ENCODE measurements around the gene RIMS4. TPM values are rescaled to one million over a fixed set of nuclear protein-coding genes. Genes with fewer than 3 reads are reported as not detected.

The RIMS4 gene
- total and polyA plus RNA-seq, 12 donors: 0.11 to 6.3 (median 0.78) TPM; not detected in 1

DNA sequence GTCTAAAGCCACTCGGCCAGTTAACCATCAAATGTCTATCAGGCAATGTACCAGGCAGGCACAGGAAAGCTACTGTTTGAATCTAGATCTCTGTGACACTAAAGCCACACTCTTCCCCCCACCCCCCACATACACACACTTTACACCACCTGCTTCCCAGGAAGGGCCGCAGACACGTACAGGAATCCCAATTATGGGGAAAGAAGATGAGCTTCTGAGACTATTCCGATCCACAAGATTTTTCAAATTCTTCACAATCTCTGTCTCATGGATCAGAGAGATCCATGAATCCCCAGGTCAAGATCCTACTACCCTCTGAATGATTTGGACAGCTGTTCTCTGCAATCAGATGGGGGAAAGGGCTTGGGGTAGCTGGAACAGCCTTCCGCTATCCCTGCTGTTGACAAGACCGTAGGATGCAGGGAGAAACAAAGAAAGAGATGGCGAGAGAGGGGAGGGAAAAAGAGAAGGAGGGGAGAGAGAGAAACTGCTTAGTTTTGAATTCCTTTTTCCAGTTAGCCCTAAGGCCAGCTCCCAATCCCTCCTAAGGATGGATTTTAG lies 25.4 kb upstream of the RIMS4 start:
- WGBS, 4 donors: 73 to 79% (median 77%) methylated on average over 7 of the region's 7 CpGs
- Histone ChIP-seq H3K36me3 (replicated peaks in 1 of 2) (no peaks in the 10 kb centered on the region), H3K27ac (no peak overlapping the region), H3K9me3 (replicated peaks in 1 of 3) (no peaks in the 10 kb centered on the region), H3K4me1 (replicated peaks in 1 of 2) (no peaks in the 10 kb centered on the region), H3K27me3 (peaks cover 16% of the 10 kb centered on the region), H3K4me3 (no peak overlapping the region)
- no peak for DNase-seq
- TF ChIP-seq, protein P1, sequence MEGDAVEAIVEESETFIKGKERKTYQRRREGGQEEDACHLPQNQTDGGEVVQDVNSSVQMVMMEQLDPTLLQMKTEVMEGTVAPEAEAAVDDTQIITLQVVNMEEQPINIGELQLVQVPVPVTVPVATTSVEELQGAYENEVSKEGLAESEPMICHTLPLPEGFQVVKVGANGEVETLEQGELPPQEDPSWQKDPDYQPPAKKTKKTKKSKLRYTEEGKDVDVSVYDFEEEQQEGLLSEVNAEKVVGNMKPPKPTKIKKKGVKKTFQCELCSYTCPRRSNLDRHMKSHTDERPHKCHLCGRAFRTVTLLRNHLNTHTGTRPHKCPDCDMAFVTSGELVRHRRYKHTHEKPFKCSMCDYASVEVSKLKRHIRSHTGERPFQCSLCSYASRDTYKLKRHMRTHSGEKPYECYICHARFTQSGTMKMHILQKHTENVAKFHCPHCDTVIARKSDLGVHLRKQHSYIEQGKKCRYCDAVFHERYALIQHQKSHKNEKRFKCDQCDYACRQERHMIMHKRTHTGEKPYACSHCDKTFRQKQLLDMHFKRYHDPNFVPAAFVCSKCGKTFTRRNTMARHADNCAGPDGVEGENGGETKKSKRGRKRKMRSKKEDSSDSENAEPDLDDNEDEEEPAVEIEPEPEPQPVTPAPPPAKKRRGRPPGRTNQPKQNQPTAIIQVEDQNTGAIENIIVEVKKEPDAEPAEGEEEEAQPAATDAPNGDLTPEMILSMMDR (IDR thresholded peaks at IDR 0.05): no peak
- no peak for TF ChIP-seq POLR2A (IDR thresholded peaks at IDR 0.05)
- intact Hi-C loops (cut with DNase I): no loop called here

DNA sequence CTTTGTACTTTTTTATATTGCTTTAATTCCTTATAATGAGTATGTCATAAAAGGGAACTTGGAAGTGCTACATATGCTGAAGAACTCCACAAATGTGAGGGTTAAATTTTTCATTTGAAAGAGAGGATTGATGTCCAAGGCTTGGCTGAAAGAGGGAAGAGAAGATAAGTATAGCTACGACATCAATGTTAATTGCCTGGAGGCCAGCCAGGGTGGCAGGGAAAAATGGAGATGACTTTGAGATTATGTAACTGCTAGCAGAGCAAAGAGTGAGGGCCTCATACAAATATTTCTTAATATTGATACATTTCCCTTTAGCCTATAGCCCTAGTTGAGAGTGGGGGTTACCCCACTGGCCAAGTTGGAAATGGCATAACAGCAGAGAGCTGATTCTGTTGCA lies 24.8 kb upstream of the RIMS4 start:
- TF ChIP-seq POLR2A (IDR thresholded peaks at IDR 0.05): no peak
- TF ChIP-seq, protein P1 (IDR thresholded peaks at IDR 0.05): no peak
- no peaks in the 10 kb centered on the region for H3K4me1 ChIP-seq (replicated peaks in 1 of 2)
- no peak overlapping the region for H3K27ac ChIP-seq
- no peaks in the 10 kb centered on the region for H3K36me3 ChIP-seq (replicated peaks in 1 of 2)
- no peaks in the 10 kb centered on the region for H3K9me3 ChIP-seq (replicated peaks in 1 of 3)
- WGBS, 4 donors: 13 to 40% (median 22%) methylated on average over 1 of the region's 1 CpG
- no peak overlapping the region for H3K4me3 ChIP-seq
- intact Hi-C loops (cut with DNase I): no loop called here
- peaks cover 18% of the 10 kb centered on the region for H3K27me3 ChIP-seq
- DNase-seq: peak in 1 of 7 donors; percentile 11

DNA sequence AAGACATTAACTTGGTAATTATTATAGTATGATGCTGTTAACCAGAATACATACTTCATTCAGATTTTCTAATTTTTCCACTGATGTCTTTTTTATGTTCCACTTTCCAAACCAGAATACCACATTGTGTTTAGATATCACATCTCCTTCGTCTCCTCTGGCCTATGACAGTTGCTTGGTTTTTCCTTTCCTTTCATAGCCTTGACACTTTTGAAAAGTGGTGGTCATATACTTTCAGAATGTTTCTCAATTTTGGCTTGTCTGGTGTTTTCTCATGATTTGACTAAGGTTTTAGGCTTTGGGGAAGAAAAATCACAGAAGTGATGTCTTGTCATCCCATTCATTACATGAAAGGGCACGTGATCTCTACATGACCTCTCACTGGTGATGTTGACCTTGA lies 24.3 kb upstream of the RIMS4 start:
- DNase-seq: no peak
- Histone ChIP-seq H3K36me3 (replicated peaks in 1 of 2) (no peaks in the 10 kb centered on the region), H3K27me3 (peaks cover 21% of the 10 kb centered on the region), H3K4me3 (no peak overlapping the region), H3K9me3 (replicated peaks in 1 of 3) (no peaks in the 10 kb centered on the region), H3K4me1 (replicated peaks in 1 of 2) (no peaks in the 10 kb centered on the region), H3K27ac (no peak overlapping the region)
- 50 to 62% (median 55%) methylated on average over 2 of the region's 2 CpGs for WGBS, 4 donors
- intact Hi-C loops (cut with DNase I): no loop called here
- TF ChIP-seq, protein P1 (IDR thresholded peaks at IDR 0.05): no peak

DNA sequence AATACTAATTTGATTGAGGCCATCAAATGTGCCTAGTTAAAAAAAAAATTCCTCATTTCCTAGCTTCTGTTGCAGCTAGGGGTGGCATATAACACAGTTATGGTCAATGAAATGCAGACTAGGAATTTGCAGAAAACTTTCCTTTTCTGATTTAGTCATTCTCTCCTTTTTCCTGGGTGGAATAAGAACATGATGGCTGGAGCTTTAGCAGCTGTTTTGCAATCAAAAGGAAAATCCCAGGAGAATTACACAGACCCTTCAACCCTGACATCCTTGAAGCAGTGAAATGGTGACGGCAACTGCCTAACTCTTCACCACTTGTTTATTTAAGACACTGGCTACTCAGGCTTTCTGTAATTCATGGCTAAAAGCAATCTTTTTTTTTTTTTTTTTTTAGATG lies 23.1 kb upstream of the RIMS4 start:
- TF ChIP-seq, protein P1 (IDR thresholded peaks at IDR 0.05): no peak
- TF ChIP-seq POLR2A (IDR thresholded peaks at IDR 0.05): no peak
- Histone ChIP-seq H3K27ac (no peak overlapping the region), H3K27me3 (peaks cover 20% of the 10 kb centered on the region), H3K4me3 (no peak overlapping the region), H3K9me3 (replicated peaks in 1 of 3) (no peaks in the 10 kb centered on the region), H3K4me1 (replicated peaks in 1 of 2) (no peaks in the 10 kb centered on the region), H3K36me3 (replicated peaks in 1 of 2) (no peaks in the 10 kb centered on the region)
- intact Hi-C loops (cut with DNase I): no loop called here
- 85 to 100% (median 91%) methylated on average over 1 of the region's 1 CpG for WGBS, 4 donors
- DNase-seq: no peak
